Stomach (tissue), 4 donors: Measurements from ENCODE around the gene VMP1.

Source experiments
- CTCF ChIP-seq, 7 experiments: fragments of 450-650 bp in 4 of 7; fragments of 200-600 bp in 3 of 7; sonication (generic) in 3 of 7; IDR thresholded peaks; one replicate each; pipeline ENCODE4 v1.5.1; 2016 to 2019; ENCODE audit warnings: antibody characterized with exemption in 7 of 7, control low read depth in 2 of 7, mild to moderate bottlenecking in 1 of 7
- POLR2A ChIP-seq, 4 donors: fragments of 450-650 bp; IDR thresholded peaks; one replicate each; pipeline ENCODE4 v1.6.1; 2016; ENCODE audit warnings: antibody characterized with exemption in 4 of 4, control low read depth in 2 of 4, mild to moderate bottlenecking in 1 of 4, moderate library complexity in 1 of 4
- POLR2AphosphoS5 ChIP-seq, 3 donors: sonication (generic); formaldehyde crosslinking; IDR thresholded peaks; one replicate each; pipeline ENCODE4 v1.6.1; 2016; ENCODE audit warnings: antibody characterized with exemption in 3 of 3

GRCh38 chr17:59791603-59792457 is 84.4 kb downstream of the VMP1 start:
- TF ChIP-seq CTCF (IDR thresholded peaks at IDR 0.05) (no peak), POLR2AphosphoS5 (IDR thresholded peaks at IDR 0.05) (no peak), POLR2A (IDR thresholded peaks at IDR 0.05) (no peak)
